DMS53 (cell line): ENCODE data around the gene ULBP1.
"Not testable (repeated sequence)": the region's sequence is repeated elsewhere in the genome, so short reads cannot be mapped to it uniquely, and the experiment has no call there.

Experiments used
- DNase-seq: peaks from one replicate; lab custom pipeline; 2025; lab: John Stamatoyannopoulos, UW

The ULBP1 gene, protein sequence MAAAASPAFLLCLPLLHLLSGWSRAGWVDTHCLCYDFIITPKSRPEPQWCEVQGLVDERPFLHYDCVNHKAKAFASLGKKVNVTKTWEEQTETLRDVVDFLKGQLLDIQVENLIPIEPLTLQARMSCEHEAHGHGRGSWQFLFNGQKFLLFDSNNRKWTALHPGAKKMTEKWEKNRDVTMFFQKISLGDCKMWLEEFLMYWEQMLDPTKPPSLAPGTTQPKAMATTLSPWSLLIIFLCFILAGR

DNA sequence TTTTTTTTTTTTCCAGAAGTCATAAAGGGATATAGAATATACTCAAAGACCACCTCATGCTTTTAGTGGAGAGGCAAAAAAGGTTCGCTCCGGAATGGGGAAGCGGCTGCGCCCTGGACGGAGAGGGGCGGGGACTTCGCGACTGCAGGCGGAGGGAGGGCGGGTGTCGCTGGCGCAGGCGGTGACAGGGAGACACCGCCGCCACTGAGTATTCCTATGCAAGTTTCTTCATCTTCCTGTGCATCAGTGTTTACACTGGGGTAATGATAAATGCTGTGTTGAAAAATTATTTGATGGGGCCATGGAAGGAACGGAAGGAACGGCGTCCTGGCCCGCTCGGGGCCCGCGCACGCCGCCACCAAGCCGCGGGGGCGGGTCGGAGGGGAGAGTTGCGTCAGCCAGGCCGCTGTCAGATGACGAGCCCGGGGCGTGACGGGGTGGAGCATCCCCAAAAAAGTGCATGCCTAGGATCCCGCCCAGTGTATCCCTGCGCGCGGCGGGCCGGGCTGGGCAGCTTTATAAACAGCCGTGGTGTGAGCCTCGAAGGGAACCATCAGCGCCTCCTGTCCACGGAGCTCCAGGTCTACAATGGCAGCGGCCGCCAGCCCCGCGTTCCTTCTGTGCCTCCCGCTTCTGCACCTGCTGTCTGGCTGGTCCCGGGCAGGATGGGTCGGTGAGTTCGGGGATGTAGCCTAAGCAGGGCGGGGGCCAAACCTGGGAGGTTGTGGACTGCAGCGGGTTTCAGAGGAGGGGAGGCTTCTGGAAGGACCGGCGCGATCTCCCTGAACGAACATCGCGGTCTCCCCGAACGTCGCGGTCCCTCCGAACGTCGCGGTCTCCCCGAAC is at the start of gene ULBP1:
ULBP1 (plus strand) TSS at position 482 of the 846 bp plus-strand sequence; CDS start at position 589, 107 bp downstream.
- peak; percentile 92 for DNase-seq

DNA sequence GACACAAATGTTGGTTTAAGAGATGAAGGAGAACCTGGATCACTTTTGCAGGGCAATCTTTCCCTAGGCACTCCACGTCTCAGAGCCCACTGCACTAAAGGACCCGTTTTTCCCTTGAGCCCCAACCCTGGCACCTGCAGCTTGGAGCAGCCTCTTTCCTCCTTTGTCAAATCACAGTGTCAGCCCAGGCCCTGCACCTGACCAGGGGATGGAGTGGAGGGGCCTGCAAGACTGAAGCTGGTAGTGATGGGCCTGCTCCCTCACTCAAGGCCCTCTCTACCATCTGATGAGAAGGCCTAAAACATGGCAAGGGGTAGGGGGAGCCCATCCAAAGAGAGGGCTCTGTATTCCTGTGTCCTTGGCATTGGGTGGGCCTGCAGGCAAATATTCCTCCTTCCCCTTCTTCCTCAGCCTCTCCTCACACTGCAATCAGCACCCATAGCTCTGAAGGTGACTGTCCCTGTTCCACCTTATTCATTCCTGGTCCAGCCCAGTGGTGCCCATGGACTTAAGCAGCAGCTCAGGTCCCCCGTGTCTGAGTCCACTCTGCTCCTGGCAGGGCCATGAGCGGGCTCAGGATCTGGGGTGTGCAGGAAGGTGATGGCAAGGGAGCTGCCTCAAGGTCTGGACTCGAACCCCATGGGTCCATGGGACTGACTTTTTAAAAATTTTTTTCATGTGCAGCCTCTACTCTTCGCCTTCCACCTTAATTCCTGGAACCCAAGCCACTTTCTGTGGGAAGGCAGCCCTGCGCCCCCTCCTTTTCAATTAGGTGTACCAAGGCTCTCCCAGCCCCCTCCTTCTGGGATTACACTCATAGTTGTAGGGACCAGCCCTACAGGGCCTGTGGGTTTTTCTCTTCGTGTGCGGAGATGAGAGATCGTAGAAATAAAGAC is 47.5 kb upstream of the ULBP1 start:
- DNase-seq = no peak

DNA sequence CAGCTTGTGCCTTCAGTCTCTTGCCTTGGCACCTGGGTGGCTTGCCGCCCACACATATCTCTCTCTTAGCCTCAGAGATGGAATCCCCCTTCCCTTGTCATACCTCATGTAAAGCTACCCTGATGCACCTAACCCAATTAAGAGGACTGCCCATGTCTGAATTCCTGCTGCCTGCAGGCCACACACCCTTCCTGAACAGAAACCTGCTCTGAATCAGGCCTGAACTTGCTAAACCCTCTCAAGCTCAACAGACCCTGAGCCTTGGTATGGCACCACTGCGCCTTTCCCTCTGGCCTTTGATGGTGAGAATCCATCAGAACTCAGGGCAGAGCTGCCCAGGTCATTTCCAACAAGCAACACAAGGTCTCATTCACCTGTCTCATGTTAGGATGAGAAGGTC is 46.1 kb upstream of the ULBP1 start:
- DNase-seq = no peak

DNA sequence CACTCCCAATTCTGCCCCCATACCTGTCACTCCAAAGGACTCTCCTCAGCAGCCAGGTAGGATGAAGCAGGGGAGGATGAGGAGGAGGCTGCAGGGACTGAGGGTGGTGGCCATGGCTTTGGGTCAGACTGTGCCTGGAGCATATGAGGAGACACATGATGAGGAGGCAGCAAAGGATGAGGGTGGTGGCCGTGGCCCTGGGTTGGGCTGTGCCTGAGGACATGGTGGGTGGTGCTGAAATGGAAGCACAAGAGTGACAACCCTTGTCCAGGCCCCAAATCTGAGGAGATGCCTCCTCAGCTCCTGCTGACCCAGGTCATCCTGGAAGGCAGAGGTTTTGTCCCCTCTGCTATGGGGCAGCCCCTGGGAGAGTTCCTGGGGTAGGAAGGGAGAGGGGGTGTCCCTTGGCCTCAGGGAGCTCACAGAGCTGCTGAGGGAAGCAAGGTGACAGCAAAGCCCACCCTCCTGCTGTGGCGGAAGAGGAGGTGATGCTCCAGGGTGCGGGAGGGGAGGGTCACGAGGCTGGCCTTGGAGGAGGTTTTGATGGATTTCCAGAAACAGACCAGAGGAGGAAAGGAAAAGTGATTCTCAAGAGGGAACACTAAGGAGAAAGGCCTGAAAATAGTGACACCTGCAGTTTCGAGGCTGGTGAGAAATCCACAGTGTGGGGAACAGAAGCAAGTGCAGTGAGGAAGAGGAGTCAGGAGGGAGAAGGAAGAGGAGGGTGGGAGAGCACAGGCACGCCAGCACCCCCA is 45.4 kb upstream of the ULBP1 start:
- no peak for DNase-seq

DNA sequence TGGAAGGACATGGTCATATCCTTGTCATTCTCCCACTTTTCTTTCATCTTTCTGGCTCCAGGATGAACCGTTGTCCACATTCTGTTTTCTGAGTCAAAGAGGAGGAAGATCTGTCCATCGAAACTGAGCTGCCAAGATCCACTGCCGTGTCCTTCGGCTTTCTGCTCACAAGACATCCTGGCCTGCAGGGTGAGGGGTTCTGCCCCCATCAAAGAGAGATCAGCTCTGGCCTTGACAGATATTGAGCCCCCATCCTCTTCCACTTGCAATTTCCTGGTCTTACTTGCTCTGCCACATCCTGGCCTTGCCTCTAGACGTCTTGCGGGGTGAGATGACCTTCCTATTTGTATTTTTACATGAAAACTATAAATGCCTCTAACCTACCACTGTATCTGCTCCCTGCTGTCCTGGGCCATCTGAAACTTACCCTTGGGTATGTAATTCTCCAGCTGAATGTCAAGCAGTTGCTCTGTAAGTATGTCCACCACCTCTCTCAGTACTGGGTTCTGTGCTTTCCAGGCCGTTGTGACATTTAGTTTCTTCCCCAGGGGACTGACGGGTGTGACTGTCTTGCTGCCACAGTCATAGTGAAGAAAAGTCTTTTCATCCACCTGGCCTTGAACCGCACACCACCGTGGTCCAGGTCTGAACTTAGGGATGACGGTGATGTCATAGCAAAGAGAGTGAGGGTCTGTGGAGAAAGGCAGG is 44.5 kb upstream of the ULBP1 start:
- not testable (repeated sequence) for DNase-seq

DNA sequence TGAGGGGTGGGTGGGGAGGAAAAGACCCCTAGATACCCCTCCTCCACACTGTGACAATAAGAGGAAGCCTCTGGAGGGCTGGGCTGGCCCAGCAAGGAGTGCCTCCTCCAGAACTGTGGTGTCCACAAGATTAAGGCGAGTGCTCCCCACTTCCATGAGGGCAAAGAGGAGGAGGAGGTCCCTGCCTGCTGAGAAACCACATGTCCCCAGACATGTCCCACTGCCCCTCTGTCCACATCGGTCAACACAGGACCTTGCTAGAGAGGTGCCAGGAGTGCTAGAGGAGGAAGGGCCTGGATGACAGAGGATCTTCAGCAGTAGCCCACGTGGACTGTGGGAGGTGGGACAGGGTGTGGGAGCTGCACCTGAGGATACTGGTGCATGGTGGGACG is 43.9 kb upstream of the ULBP1 start:
- DNase-seq = no peak

DNA sequence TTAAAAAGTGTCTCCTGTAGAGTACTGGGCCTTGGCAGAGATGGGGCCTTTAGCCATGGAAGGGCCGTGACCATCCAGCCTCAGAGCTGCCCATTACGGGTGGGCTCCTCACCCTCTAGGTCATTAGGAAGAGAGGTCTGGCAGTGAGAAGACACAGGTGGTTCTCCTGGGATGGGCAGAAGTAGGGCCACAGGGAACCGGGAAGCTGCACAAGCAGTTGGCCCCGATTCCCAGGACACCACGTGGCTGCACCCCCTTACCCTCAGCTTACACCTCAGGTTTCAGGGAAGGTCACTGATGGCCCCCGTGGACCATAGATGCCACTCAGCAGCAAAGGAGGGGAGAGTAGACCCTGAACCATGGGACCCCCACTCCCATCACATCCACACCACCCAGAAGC is 42.4 kb upstream of the ULBP1 start:
- no peak for DNase-seq

DNA sequence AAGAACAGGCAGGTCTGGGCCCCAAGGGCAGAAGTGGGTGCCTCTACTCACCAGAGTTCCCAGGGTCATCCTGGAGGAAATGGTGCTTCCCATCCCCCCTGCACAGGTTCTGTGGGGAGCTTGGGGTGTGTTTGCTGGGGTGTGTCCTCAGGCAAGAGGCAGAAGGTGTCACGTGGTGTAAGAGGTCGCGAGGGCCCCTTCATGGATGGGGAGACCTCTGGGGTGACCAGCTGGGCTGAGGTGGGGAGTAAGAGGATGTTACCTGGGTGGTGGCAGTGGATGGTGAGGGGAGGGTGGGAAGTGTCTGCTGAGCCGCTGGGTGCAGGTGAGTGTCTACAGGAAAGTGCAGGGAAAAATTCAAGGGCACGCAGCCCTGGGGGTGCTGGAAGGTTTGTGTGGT is 41.7 kb upstream of the ULBP1 start:
- DNase-seq = not testable (repeated sequence)

DNA sequence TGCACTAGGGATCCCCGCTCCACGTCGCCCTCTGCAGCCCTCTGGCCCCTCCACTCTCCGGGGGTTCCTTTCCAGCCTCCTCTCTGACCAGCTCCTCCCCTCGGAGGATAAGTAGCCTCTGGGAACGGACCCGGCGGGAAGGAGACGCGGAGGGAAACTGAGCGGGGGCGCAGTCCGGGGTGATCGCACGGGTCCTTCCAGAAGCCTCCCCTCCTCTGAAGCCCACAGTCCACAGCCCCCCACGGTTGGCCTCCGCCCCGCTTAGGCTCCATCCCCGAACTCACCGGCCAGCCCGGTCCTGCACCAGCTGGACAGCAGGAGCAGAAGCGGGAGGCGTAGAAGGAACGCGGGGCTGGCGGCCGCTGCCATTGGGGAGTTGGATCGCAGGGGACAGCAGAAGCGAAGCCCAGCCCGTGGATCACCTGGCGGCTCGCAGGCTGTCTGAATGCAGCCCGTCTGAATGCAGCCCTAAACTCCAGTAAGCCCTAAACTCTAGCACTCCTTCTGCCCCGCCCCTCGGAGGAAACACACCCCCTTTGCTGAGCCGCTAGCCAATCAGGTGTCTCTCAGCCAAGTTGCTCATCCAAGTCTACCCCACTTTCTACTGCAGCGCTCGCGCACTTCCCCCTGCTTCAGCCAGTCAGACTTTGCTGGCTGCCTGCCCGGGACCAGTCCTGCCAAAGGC is 41.0 kb upstream of the ULBP1 start, which contains the start of gene RAET1G:
RAET1G (minus strand) TSS at position 480 of the 685 bp plus-strand sequence; CDS start at position 369, 111 bp downstream.
- DNase-seq = peak; percentile 82

DNA sequence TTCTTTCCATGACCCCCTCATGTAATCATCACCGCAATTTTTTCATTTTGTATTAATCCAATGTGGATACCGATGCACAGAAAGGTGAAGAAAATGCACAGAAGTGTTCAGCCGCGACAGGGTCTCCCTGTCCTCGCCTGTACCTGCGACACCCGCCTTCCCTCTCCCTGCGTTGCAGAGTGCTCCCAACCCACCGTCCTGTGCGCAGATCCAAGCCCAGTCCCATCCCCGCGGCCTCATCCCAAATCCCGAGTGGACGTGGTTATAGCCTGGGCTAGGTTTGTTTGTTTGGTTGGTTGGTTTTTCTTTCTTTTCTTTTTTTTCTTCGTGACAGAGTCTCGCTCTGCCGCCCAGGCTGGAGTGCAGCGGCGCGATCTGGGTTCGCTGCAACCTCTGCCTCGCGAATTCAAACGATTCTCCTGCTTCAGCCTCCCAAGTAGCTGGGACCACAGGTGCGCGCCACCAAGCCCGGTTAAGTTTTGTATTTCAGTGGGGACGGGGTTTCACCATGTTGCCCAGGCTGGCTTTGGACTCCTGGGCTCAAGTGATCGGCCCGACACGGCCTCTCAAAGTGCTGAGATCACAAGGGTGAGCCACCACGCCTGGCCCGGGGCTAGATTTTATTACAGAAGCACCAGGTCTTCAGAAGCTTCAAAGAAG is 40.3 kb upstream of the ULBP1 start:
- DNase-seq = no peak

DNA sequence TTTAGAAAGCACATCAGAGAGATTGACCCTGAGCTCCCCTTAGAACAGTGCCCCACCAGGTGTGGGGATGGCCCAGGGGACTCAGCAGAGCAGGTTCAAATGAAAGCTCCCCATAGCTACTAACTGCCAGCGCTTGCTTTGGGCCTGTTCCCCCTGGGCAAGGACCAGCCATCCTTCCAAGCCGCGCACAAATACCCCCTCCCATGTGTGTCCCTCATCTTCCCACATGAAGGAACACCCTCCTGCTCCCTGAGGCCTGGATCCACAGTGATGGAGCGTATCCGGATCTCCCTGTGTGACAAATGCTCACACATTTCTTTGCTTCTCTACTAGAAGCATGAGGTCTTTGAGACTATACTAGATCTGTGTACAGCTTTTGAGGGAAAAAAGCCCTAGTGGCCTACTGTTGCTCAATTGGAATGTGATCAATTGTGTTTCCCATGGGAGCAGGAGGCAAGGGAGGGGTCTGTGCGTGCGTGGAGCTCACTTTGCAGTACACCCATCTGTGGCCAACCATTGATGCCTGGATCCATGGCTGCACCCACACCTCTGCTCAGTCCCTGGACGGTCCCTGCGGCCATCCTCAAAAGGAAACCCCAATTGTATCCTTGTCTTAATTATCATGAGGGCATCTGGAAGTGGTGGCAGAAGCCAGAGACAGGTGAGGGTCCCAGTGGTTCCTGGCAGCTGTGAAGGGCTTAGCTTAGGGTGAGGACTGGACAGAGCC is 39.4 kb upstream of the ULBP1 start:
- no peak for DNase-seq

DNA sequence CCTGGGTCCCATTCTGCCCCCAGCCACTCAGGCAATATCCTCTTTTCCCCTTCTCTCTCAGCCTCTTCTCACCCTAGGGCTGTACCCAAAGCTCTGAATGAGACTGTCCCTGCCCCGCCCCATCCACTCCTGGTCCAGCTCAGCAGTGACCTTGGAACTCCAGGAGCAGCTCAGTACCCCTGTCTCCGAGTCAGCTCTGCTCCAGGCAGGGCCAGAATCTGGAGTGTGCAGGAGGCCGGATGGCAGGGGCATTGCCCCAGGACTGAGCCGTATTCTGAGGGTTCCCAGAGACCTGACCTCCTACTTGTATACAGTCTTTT is 38.9 kb upstream of the ULBP1 start:
- DNase-seq = no peak

DNA sequence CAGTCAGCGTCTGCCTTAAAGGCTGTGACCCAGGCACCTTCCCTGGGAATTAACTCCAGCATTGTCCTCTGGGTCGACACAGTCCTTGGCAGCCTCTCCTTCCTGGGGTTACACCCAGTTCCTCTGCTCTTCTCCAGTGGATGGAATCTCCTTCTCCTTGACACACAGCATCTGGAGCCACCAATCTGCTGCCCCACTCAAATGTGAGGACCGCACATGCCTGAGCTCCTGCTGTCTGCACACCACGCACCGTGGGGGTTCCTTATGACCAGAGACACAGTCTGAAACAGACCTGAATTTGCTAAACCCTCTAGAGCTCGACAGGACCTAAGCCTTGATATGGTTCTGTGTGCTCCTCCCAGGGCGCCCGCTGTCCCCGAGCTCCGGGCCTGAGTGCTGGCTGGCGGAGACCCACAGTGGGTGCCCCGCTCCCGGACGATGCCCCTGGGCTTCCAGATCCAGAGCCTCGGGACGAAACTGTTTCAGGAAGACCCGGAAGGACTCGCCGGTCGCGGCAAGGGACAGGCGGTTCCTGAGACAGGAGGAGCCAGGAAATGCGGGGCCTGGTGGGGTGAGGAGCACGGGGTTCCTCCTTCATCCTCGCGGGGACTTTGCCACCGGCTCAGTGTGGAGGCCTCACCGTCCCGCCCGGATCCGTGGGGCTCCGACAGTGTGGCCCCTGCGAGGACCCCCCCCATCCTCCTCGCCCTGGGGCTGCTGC is 38.3 kb upstream of the ULBP1 start:
- peak; percentile 54 for DNase-seq

DNA sequence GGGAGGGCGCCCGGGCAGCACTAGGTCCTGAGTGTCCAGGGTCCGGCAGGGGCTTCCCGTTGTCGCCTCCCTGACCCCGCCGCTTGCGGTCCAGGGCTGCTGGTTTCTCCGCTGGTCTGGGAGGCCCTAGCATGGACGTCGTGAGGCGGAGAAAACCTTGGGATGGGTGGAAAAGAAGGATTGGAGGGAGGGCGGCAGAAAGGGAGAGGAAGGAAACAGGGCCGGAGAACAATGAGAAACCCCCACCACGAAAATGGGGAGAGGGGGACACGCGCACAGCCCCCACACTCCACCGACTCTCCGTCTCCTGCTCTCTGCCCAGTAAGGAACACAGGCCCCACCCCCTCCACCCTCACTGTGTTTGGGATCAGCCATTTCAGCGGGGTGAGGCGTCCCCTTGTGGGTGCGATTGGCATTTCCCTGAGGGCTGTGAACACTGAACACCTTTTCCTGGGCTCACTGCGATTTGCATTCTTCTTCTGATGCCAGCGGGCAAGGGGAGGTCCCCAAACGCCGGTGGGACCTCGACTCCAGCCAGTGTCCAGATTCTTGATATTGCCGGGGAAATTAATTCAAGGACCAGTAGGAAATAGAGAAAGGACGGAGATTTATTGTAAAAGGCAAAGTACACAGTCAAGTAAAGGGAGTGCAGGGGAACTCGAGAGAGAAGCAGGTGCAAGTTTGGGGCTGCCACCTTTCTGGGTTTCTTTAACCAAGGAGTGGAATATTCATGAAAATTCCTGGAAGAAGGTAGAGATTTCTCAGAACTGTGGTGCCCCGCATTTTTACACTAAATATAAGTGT is 37.6 kb upstream of the ULBP1 start:
- peak; percentile 88 for DNase-seq

DNA sequence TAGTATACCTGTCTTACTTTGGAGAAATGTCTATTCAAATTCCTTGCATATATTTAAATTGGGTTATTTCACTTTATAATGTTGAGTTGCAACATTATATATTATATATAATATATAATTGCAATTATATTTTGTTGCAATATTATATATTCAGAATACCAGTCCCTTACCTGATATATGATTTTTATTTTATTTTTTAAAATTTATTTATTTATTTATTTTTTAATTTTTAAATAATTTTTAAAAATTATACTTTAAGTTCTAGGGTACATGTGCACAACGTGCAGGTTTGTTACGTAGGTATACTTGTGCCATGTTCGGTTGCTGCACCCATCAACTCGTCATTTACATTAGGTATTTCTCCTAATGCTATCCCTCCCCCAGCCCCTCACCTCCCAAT is 36.7 kb upstream of the ULBP1 start:
- DNase-seq = not testable (repeated sequence)

DNA sequence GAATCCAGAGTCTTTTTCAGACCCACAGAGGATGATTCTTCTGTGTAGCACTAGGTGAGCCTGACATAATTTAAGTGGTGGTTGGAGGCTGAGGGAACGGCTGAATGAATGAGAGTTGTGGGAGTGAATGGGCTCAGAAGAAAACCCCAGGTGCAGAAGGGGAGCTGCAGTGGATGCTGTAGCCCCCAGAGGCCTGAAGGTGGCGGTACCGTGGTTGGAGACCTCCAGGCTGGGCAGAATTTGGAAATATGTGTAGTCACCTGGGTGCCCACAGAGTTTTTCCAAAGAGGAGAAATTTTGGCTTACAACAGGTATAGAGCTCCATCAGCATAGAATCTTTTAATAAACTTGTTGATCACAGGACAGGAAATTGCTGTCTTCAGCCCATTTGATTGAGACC is 34.3 kb upstream of the ULBP1 start:
- DNase-seq = peak; percentile 10

DNA sequence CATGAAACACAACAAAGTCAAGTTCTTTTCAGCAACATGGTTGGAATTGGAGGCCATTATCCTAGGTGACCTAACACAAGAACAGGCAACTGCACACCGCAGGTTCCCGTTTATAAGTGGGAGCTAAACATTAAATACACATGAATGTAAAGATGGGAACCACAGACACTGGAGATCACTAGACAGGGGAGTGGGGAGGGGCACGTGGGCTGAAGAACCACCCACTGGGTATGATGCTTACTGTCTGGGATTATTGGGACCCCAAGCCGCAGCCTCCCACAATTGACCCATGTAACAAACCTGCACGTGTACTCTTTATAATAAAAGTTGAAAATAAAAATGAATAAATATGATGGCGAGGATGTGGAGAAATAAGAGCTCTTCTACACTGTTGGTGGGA is 32.2 kb upstream of the ULBP1 start:
- DNase-seq = no peak

DNA sequence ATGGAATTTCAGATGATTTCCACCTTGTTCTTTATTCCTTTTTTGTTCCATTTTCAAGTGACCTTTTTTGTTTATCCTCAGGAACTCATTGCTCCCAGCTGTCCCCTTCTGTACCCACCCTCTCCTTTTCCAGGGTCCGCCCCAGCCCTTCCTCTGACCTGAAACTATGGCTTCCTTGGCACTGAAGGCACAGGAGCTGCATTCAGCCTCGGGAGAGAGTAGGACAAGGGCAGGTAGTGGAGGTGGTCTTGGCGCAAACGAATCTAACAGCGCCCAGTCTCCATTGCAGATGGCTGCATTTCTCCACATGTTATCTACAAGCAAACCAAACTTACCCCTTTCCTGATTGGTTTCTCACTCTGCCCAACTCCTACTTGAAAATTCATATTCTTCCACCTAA is 30.7 kb upstream of the ULBP1 start:
- DNase-seq = no peak
